ENCODE data around the gene GAL3ST1. TPM values are rescaled to one million over a fixed set of nuclear protein-coding genes. Genes with fewer than 3 reads are reported as not detected.
A peak's percentile ranks its signal among the peaks of the same experiment; 100 is the strongest.
"Not testable (repeated sequence)": the region's sequence is repeated elsewhere in the genome, so short reads cannot be mapped to it uniquely, and the experiment has no call there.

Gene GAL3ST1, protein sequence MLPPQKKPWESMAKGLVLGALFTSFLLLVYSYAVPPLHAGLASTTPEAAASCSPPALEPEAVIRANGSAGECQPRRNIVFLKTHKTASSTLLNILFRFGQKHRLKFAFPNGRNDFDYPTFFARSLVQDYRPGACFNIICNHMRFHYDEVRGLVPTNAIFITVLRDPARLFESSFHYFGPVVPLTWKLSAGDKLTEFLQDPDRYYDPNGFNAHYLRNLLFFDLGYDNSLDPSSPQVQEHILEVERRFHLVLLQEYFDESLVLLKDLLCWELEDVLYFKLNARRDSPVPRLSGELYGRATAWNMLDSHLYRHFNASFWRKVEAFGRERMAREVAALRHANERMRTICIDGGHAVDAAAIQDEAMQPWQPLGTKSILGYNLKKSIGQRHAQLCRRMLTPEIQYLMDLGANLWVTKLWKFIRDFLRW
- polyA plus RNA-seq (1.6 TPM in 1 of 2 replicates, not detected in the other), polyA minus RNA-seq (0.46 TPM in 1 of 2 replicates, not detected in the other)

DNA sequence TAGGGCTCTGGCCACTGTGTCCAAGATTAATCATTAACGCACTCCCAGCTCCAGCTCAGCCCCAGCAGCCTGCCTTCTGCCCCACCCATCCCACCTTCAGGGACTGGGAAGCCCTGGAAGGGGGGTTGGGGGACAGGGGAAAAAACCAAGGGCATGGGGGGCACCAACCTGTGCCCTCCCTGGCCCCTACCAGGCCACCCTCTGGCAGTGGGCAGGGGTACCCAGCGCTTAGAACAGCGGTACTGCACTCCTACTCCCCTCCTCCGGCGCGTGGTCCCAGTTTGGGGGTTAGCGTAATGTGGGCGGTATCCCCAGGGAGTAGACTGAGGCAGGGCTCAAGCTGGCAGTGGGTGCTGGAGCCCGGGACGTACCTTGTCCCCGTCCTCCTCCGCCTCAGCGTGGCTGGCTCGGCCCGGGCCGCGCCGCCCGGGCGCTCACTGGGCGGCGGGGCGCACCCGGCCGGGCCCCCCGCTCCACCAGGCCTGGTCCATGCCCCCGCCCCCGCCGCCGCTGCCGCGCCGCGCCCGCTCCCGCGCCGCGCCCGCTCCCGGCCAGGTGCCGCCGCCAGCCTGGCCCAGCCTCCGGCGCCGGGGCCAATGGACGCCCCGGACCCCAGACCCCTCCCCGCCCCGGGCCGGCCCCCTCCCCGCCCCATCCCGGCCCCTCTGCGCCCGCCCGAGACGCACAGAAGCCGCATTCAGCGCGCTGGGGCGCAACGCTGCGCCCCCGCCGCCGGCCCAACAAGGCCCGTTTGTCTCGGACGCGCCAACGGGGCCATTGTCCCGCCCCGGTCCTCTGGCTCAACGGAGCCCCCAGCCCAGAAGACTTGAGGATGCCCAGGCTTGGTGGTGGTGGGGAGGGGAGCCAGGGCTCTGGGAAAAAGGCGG lies at the start of gene GAL3ST1:
GAL3ST1 (minus strand) TSS at position 571 of the 887 bp plus-strand sequence. CDS start 17,273 bp downstream, outside the sequence.
- TF ChIP-seq EP300 (conservative IDR thresholded peaks at IDR 0.05; ENCODE audit: poor library complexity, severe bottlenecking), result no peak
- TF ChIP-seq EZH2 (IDR thresholded peaks at IDR 0.05; ENCODE audit: borderline replicate concordance, insufficient read depth, low read length, poor library complexity, severe bottlenecking), result no peak
- no peak for TF ChIP-seq TAF1 (IDR thresholded peaks at IDR 0.05; ENCODE audit: low read depth)
- Histone ChIP-seq H2AFZ (ENCODE audit: low read depth, low read length) (no peak within 1 kb of the TSS), H3K36me3 (ENCODE audit: insufficient read depth, low read length) (no peaks in the 10 kb centered on the region), H4K20me1 (ENCODE audit: insufficient read depth) (no peaks in the 10 kb centered on the region), H3K9me3 (ENCODE audit: low read length) (no peaks in the 10 kb centered on the region), H3K27me3 (ENCODE audit: insufficient read depth, low read depth, low read length) (no peaks in the 10 kb centered on the region), H3K79me2 (replicated peaks; ENCODE audit: insufficient read depth, low read length) (no peaks in the 10 kb centered on the region), H3K4me3 (ENCODE audit: low read length) (peak within 1 kb of the TSS; percentile 37), H3K9me2 (ENCODE audit: insufficient read depth, low read length) (no peaks in the 10 kb centered on the region), H3K4me2 (ENCODE audit: low read length) (no peak within 1 kb of the TSS), H3K27ac (ENCODE audit: low read length) (no peak within 1 kb of the TSS), H3K9ac (ENCODE audit: low read length) (no peak within 1 kb of the TSS), H3F3A (ENCODE audit: insufficient read depth, low read length, poor library complexity, severe bottlenecking) (no peaks in the 10 kb centered on the region)

DNA sequence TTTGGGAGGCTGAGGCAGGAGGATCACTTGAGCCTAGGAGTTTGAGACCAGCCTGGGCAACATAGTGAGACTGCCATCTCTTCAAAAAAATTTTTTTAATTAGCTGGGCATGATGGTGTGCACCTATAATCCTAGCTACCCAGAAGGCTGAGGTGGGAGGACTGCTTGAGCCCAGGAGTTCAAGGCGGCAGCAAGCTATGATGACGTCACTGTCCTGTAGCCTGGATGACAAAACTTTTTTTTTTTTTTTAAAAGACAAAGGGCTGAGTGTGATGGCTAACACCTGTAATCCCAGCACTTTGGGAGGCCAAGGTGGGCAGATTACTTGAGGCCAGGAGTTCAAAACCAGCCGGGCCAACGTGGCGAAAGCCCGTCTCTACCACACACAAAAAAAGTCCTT lies 45.4 kb upstream of the GAL3ST1 start:
- not testable (repeated sequence) for H3K9me2 ChIP-seq (ENCODE audit: insufficient read depth, low read length); H2AFZ ChIP-seq (ENCODE audit: low read depth, low read length); H3K9me3 ChIP-seq (ENCODE audit: low read length); H3K79me2 ChIP-seq (replicated peaks; ENCODE audit: insufficient read depth, low read length); H3K9ac ChIP-seq (ENCODE audit: low read length); H3F3A ChIP-seq (ENCODE audit: insufficient read depth, low read length, poor library complexity, severe bottlenecking); H3K27ac ChIP-seq (ENCODE audit: low read length); H3K4me3 ChIP-seq (ENCODE audit: low read length); H4K20me1 ChIP-seq (ENCODE audit: insufficient read depth); H3K27me3 ChIP-seq (ENCODE audit: insufficient read depth, low read depth, low read length); H3K4me2 ChIP-seq (ENCODE audit: low read length); H3K36me3 ChIP-seq (ENCODE audit: insufficient read depth, low read length)

DNA sequence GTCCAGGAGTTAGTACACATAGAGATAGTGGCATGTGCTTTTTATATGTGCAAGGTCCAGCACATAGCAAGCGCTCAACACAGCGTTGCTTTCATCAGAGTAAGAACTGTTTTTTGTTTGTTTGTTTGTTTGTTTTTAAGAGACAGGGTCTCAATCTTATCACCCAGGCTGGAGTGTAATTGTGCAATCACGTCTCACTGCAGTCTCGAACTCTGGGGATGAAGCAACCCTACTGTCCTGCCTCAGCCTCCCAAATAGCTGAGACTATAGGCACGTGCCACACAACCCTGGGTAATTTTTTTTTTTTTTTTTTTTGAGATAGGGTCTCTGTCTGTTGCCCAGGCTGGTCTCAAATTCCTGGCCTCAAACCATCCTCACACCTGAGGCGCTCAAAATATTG lies 43.4 kb upstream of the GAL3ST1 start:
- Histone ChIP-seq H3K36me3 (ENCODE audit: insufficient read depth, low read length) (no peaks in the 10 kb centered on the region), H3F3A (ENCODE audit: insufficient read depth, low read length, poor library complexity, severe bottlenecking) (no peaks in the 10 kb centered on the region), H3K4me2 (ENCODE audit: low read length) (no peak overlapping the region), H3K9me2 (ENCODE audit: insufficient read depth, low read length) (no peaks in the 10 kb centered on the region), H4K20me1 (ENCODE audit: insufficient read depth) (no peaks in the 10 kb centered on the region), H3K27ac (ENCODE audit: low read length) (no peak overlapping the region), H3K79me2 (replicated peaks; ENCODE audit: insufficient read depth, low read length) (no peaks in the 10 kb centered on the region), H3K9ac (ENCODE audit: low read length) (no peak overlapping the region), H3K9me3 (ENCODE audit: low read length) (no peaks in the 10 kb centered on the region), H2AFZ (ENCODE audit: low read depth, low read length) (no peak overlapping the region), H3K27me3 (ENCODE audit: insufficient read depth, low read depth, low read length) (no peaks in the 10 kb centered on the region), H3K4me3 (ENCODE audit: low read length) (no peak overlapping the region)
- TF ChIP-seq TAF1 (IDR thresholded peaks at IDR 0.05; ENCODE audit: low read depth), result no peak
- no peak for TF ChIP-seq SMC3 (conservative IDR thresholded peaks at IDR 0.05; ENCODE audit: poor library complexity)
- TF ChIP-seq EP300 (conservative IDR thresholded peaks at IDR 0.05; ENCODE audit: poor library complexity, severe bottlenecking), result no peak
- TF ChIP-seq RAD21 (conservative IDR thresholded peaks at IDR 0.05), result no peak
- TF ChIP-seq POLR2AphosphoS5 (IDR thresholded peaks at IDR 0.05), result no peak
- TF ChIP-seq, protein P1, sequence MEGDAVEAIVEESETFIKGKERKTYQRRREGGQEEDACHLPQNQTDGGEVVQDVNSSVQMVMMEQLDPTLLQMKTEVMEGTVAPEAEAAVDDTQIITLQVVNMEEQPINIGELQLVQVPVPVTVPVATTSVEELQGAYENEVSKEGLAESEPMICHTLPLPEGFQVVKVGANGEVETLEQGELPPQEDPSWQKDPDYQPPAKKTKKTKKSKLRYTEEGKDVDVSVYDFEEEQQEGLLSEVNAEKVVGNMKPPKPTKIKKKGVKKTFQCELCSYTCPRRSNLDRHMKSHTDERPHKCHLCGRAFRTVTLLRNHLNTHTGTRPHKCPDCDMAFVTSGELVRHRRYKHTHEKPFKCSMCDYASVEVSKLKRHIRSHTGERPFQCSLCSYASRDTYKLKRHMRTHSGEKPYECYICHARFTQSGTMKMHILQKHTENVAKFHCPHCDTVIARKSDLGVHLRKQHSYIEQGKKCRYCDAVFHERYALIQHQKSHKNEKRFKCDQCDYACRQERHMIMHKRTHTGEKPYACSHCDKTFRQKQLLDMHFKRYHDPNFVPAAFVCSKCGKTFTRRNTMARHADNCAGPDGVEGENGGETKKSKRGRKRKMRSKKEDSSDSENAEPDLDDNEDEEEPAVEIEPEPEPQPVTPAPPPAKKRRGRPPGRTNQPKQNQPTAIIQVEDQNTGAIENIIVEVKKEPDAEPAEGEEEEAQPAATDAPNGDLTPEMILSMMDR (IDR thresholded peaks at IDR 0.05; ENCODE audit: poor library complexity, severe bottlenecking), result no peak
- TF ChIP-seq MXI1 (conservative IDR thresholded peaks at IDR 0.05; ENCODE audit: poor library complexity, severe bottlenecking), result no peak
- TF ChIP-seq EZH2 (IDR thresholded peaks at IDR 0.05; ENCODE audit: borderline replicate concordance, insufficient read depth, low read length, poor library complexity, severe bottlenecking), result no peak
- TF ChIP-seq, protein P2, sequence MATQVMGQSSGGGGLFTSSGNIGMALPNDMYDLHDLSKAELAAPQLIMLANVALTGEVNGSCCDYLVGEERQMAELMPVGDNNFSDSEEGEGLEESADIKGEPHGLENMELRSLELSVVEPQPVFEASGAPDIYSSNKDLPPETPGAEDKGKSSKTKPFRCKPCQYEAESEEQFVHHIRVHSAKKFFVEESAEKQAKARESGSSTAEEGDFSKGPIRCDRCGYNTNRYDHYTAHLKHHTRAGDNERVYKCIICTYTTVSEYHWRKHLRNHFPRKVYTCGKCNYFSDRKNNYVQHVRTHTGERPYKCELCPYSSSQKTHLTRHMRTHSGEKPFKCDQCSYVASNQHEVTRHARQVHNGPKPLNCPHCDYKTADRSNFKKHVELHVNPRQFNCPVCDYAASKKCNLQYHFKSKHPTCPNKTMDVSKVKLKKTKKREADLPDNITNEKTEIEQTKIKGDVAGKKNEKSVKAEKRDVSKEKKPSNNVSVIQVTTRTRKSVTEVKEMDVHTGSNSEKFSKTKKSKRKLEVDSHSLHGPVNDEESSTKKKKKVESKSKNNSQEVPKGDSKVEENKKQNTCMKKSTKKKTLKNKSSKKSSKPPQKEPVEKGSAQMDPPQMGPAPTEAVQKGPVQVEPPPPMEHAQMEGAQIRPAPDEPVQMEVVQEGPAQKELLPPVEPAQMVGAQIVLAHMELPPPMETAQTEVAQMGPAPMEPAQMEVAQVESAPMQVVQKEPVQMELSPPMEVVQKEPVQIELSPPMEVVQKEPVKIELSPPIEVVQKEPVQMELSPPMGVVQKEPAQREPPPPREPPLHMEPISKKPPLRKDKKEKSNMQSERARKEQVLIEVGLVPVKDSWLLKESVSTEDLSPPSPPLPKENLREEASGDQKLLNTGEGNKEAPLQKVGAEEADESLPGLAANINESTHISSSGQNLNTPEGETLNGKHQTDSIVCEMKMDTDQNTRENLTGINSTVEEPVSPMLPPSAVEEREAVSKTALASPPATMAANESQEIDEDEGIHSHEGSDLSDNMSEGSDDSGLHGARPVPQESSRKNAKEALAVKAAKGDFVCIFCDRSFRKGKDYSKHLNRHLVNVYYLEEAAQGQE (IDR thresholded peaks at IDR 0.05; ENCODE audit: borderline replicate concordance), result no peak

Measured in neural cell (in vitro differentiated cells).